Endodermal cell (in vitro differentiated cells): ENCODE results near the gene LATS2. TPM values are rescaled to one million over a fixed set of nuclear protein-coding genes. Genes with fewer than 3 reads are reported as not detected.
A peak's percentile ranks its signal among the peaks of the same experiment; 100 is the strongest.

Source experiments
- DNase-seq: peaks from one replicate; pipeline ENCODE4 v3.0.0-alpha.2; 2017
- H3K27ac ChIP-seq: 2 replicates; pipeline ENCODE4 v1.5.1; 2013; ENCODE audit warnings: mild to moderate bottlenecking, low read depth, low read length, moderate library complexity
- H3K27me3 ChIP-seq: 2 replicates; pipeline ENCODE4 v1.6.1; 2013; ENCODE audit warnings: mild to moderate bottlenecking, low read length, moderate library complexity; ENCODE audit not compliant: insufficient read depth, control insufficient read depth, poor library complexity, severe bottlenecking
- H3K36me3 ChIP-seq: 2 replicates; pipeline ENCODE4 v1.7.0; 2013; ENCODE audit warnings: mild to moderate bottlenecking, low read length, moderate library complexity; ENCODE audit not compliant: control insufficient read depth, insufficient read depth
- H3K4me1 ChIP-seq: one replicate; pipeline ENCODE4 v1.7.0; 2013; ENCODE audit warnings: low read length; ENCODE audit not compliant: control insufficient read depth, insufficient read depth
- H3K4me3 ChIP-seq: 2 replicates; pipeline ENCODE4 v1.5.1; 2013; ENCODE audit warnings: mild to moderate bottlenecking, low read length, moderate library complexity
- H3K9ac ChIP-seq: 2 replicates; pipeline ENCODE4 v1.6.1; 2013; ENCODE audit warnings: mild to moderate bottlenecking, low read length, moderate library complexity; ENCODE audit not compliant: poor library complexity, severe bottlenecking; ENCODE audit errors: extremely low read depth
- H3K9me3 ChIP-seq: 2 replicates; pipeline ENCODE4 v1.6.1; 2013; ENCODE audit warnings: mild to moderate bottlenecking, low read length, moderate library complexity; ENCODE audit not compliant: control insufficient read depth
- H3K27ac Mint-ChIP-seq: 2 replicates; pipeline ENCODE4 v1.8.0; 2020; ENCODE audit warnings: mixed read lengths
- H3K27me3 Mint-ChIP-seq: 2 replicates; pipeline ENCODE4 v1.8.0; 2021; ENCODE audit warnings: mild to moderate bottlenecking, mixed read lengths; ENCODE audit not compliant: insufficient read depth
- H3K36me3 Mint-ChIP-seq: 2 replicates; pipeline ENCODE4 v1.8.0; 2020; ENCODE audit warnings: low read depth, mixed read lengths
- H3K4me1 Mint-ChIP-seq: 2 replicates; pipeline ENCODE4 v1.8.0; 2020; ENCODE audit warnings: mixed read lengths
- H3K4me3 Mint-ChIP-seq: 2 replicates; pipeline ENCODE4 v1.8.0; 2020; ENCODE audit warnings: mild to moderate bottlenecking, moderate library complexity, mixed read lengths
- H3K9me3 Mint-ChIP-seq: 2 replicates; pipeline ENCODE4 v1.8.0; 2020; ENCODE audit warnings: mild to moderate bottlenecking, mixed read lengths
- CTCF ChIP-seq: fragments of 200-600 bp; sonication (generic); conservative IDR thresholded peaks from 2 replicates; pipeline ENCODE4 v1.5.0; 2021; ENCODE audit warnings: antibody characterized with exemption, mild to moderate bottlenecking
- WGBS, 2 experiments: methylation state at CpG; one replicate each; pipeline versions ENCODE4 v1.1.5 to v1.1.7; 2013; ENCODE audit warnings: missing lambda C conversion rate in 2 of 2, mixed read lengths in 1 of 2; ENCODE audit not compliant: insufficient coverage in 1 of 2, insufficient read length in 1 of 2; 5-methylcytosine and 5-hydroxymethylcytosine counted together
- total RNA-seq, 2 donors: library from RNA; stranded (reverse); fragmentation: NEBNext Ultra II Directional in 1 of 2; extraction: Animal tissue kit (Norgen Biotek cat#: 25700) in 1 of 2; gene quantifications; 2 replicates in 1 of 2; 3 replicates in 1 of 2; pipeline ENCODE4 v1.2.1, GENCODE V29; 2021

The LATS2 gene
- total RNA-seq, 2 donors from 2014 or later: 26.2 to 35.4 TPM

- Histone ChIP-seq H3K4me3 (no peak overlapping the region), H3K4me1 (no peaks in the 10 kb centered on the region), H3K9me3 (no peaks in the 10 kb centered on the region), H3K27ac (no peak overlapping the region), H3K9ac (no peak overlapping the region), H3K36me3 (peaks cover 8% of the 10 kb centered on the region), H3K27me3 (no peaks in the 10 kb centered on the region)
- no peaks in the 10 kb centered on the region for H3K9me3 Mint-ChIP-seq
- H3K4me3 Mint-ChIP-seq: no peak overlapping the region
- no peaks in the 10 kb centered on the region for H3K27me3 Mint-ChIP-seq
- H3K27ac Mint-ChIP-seq: no peak overlapping the region
- no peak for DNase-seq
- TF ChIP-seq CTCF: no peak
- H3K36me3 Mint-ChIP-seq: peaks cover 8% of the 10 kb centered on the region
- H3K4me1 Mint-ChIP-seq: peaks cover 4% of the 10 kb centered on the region
Measured at GRCh38 chr13:21011378-21011777, 50.0 kb downstream of the LATS2 start.

GRCh38 chr13:21010621-21011020 is 50.8 kb downstream of the LATS2 start:
- Mint-ChIP-seq H3K4me3 (no peak overlapping the region), H3K27me3 (no peaks in the 10 kb centered on the region), H3K27ac (no peak overlapping the region), H3K9me3 (no peaks in the 10 kb centered on the region), H3K4me1 (peaks cover 4% of the 10 kb centered on the region), H3K36me3 (peaks cover 8% of the 10 kb centered on the region)
- no peak overlapping the region for H3K4me3 ChIP-seq
- H3K9ac ChIP-seq: no peak overlapping the region
- no peak overlapping the region for H3K27ac ChIP-seq
- no peaks in the 10 kb centered on the region for H3K27me3 ChIP-seq
- H3K4me1 ChIP-seq: no peaks in the 10 kb centered on the region
- peaks cover 8% of the 10 kb centered on the region for H3K36me3 ChIP-seq
- H3K9me3 ChIP-seq: no peaks in the 10 kb centered on the region
- DNase-seq: peak; percentile 43
- no peak for TF ChIP-seq CTCF
- 100% methylated on average over 1 of the region's 1 CpG for WGBS, 2 experiments

- no peaks in the 10 kb centered on the region for H3K9me3 ChIP-seq
- Mint-ChIP-seq H3K36me3 (peaks cover 2% of the 10 kb centered on the region), H3K9me3 (no peaks in the 10 kb centered on the region), H3K27ac (no peak overlapping the region), H3K4me3 (no peak overlapping the region), H3K27me3 (no peaks in the 10 kb centered on the region), H3K4me1 (peaks cover 4% of the 10 kb centered on the region)
- no peak overlapping the region for H3K4me3 ChIP-seq
- H3K9ac ChIP-seq: no peak overlapping the region
- no peaks in the 10 kb centered on the region for H3K4me1 ChIP-seq
- H3K36me3 ChIP-seq: peaks cover 10% of the 10 kb centered on the region
- 91 to 94% methylated on average over 7 of the region's 7 CpGs for WGBS, 2 experiments
- no peak for TF ChIP-seq CTCF
- H3K27ac ChIP-seq: no peak overlapping the region
- H3K27me3 ChIP-seq: no peaks in the 10 kb centered on the region
- DNase-seq: peak; percentile 28
Measured at GRCh38 chr13:21009036-21009435, 52.4 kb downstream of the LATS2 start.
